ENCODE measurements around the gene ESRP2. TPM values are rescaled to one million over a fixed set of nuclear protein-coding genes. Genes with fewer than 3 reads are reported as not detected.
A peak's percentile ranks its signal among the peaks of the same experiment; 100 is the strongest.

Gene ESRP2
- total and polyA plus RNA-seq, 9 of the 15 experiments (the other 6 are each of a cell fraction or from before 2014, with no cell fraction given) = 0.05 to 0.15 (median 0.07) TPM; not detected in 6

DNA sequence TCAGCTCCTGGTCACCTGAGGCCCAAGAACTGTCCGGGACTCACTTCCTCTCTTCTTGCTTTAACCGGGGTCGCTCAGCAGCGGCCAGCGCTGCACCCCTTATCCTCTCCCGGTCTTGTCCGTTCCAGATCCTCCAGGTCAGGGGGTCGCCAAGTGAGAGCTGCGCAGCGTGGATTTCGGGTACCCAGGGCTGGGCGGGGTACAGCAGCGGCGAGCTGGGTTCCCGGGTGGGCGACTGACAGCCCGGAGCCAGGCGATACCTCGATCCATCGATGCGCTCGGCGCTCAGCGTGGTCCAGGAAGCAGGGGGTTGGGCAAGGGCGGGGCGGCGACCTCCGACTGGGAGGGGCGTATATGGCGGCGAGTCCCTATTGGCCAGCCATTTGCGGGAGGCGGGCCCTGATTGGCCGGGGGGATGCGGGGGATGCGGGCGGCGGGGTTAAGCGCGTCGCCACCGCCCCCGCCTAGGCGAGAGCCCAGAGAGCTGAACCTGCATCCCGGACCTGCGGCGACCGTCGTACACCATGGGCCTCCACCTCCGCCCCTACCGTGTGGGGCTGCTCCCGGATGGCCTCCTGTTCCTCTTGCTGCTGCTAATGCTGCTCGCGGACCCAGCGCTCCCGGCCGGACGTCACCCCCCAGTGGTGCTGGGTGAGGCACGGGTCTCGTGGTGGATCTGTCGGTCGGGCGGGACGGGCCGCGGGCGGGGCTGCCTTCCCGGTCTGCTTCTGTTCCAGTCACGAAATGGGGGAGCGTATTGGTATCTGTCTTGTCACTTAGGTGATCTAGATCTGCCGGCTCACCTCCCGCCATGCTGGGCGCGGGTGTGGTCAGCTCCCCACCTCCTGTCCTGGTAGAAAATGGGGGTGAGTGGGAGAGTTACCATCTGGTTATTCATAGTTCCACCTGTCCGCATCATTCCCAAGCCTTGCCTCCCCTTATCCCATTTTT is 9.3 kb upstream of the ESRP2 start, which contains the start of gene PLA2G15 (continued):
- TF ChIP-seq SLC30A9 (CRISPR knock-in tag; IDR thresholded peaks at IDR 0.05) (no peak), HOXB6 (CRISPR knock-in tag; IDR thresholded peaks at IDR 0.05; ENCODE audit: borderline replicate concordance) (no peak), ZNF507 (tag; conservative IDR thresholded peaks at IDR 0.05) (no peak), ESRRB (CRISPR knock-in tag; IDR thresholded peaks at IDR 0.05; ENCODE audit: borderline replicate concordance) (no peak), ZNF174 (CRISPR knock-in tag; IDR thresholded peaks at IDR 0.05) (no peak), OTX1 (CRISPR knock-in tag; IDR thresholded peaks at IDR 0.05) (no peak), XRCC4 (IDR thresholded peaks at IDR 0.05; ENCODE audit: extremely low read depth, insufficient read depth, insufficient read length) (no peak), TAF9B (IDR thresholded peaks at IDR 0.05; ENCODE audit: partially characterized antibody) (no peak), RFX1 (IDR thresholded peaks at IDR 0.05) (no peak), TCF3 (CRISPR knock-in tag; IDR thresholded peaks at IDR 0.05) (no peak), EHMT2 (IDR thresholded peaks at IDR 0.05) (no peak), NR2C2 (CRISPR knock-in tag; IDR thresholded peaks at IDR 0.05) (peak; percentile 68; the same call in 1 of the 2 replicates), NR2C2 (tag; IDR thresholded peaks at IDR 0.05) (peak; percentile 89), NFE2 (IDR thresholded peaks at IDR 0.05; ENCODE audit: low read depth) (no peak)
- TF ChIP-seq, protein P1, sequence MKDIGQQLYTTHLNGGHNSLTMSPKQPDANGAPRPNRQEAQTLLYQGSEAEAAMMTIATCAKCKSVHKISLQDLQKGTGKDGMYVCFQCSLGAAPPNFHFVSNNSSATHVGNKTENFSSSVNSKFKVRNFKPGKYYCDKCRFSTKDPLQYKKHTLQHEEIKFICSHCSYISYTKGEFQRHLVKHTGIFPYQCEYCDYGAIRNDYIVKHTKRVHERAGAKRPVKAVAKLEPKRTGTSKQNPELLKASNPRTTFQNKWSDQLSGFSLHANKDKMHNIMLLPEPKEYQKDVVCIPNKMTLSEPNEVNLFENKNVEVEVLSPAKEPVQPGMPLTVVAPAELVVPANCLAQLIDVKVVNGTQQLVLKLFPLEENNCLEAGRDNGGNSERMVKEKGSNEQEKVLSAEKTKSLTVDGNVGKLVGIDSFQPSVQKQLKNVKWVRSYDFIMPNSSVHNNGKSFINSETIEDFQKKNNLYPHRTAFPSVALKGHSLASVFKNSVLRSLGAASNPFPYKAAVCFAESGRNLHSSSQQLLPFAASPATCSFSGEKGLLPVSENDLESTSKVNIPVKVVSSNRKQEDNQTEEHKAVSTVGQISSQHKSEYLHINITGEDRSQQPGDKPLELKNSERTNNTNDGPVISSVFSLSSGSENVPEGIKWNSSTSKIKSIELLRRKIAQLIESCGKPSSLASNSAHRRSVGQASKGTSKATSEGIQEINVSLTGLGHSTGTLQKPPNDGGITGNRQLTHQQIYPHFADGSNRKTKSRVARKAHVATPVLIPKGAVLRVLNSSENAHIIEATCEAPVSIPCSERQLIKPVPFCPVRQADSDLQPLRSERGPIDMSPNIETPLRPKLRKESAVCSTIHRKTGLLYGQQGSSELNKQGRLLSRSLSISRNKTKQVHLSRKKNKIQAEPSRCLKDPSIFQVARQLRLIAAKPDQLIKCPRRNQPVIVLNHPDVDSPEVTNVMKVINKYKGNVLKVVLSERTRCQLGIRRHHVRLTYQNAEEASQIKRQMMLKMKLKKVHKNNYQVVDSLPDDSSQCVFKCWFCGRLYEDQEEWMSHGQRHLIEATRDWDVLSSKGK (CRISPR knock-in tag; IDR thresholded peaks at IDR 0.05) = no peak
- TF ChIP-seq, protein P2, sequence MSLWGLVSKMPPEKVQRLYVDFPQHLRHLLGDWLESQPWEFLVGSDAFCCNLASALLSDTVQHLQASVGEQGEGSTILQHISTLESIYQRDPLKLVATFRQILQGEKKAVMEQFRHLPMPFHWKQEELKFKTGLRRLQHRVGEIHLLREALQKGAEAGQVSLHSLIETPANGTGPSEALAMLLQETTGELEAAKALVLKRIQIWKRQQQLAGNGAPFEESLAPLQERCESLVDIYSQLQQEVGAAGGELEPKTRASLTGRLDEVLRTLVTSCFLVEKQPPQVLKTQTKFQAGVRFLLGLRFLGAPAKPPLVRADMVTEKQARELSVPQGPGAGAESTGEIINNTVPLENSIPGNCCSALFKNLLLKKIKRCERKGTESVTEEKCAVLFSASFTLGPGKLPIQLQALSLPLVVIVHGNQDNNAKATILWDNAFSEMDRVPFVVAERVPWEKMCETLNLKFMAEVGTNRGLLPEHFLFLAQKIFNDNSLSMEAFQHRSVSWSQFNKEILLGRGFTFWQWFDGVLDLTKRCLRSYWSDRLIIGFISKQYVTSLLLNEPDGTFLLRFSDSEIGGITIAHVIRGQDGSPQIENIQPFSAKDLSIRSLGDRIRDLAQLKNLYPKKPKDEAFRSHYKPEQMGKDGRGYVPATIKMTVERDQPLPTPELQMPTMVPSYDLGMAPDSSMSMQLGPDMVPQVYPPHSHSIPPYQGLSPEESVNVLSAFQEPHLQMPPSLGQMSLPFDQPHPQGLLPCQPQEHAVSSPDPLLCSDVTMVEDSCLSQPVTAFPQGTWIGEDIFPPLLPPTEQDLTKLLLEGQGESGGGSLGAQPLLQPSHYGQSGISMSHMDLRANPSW (CRISPR knock-in tag; IDR thresholded peaks at IDR 0.05) = no peak
- TF ChIP-seq, protein P3, sequence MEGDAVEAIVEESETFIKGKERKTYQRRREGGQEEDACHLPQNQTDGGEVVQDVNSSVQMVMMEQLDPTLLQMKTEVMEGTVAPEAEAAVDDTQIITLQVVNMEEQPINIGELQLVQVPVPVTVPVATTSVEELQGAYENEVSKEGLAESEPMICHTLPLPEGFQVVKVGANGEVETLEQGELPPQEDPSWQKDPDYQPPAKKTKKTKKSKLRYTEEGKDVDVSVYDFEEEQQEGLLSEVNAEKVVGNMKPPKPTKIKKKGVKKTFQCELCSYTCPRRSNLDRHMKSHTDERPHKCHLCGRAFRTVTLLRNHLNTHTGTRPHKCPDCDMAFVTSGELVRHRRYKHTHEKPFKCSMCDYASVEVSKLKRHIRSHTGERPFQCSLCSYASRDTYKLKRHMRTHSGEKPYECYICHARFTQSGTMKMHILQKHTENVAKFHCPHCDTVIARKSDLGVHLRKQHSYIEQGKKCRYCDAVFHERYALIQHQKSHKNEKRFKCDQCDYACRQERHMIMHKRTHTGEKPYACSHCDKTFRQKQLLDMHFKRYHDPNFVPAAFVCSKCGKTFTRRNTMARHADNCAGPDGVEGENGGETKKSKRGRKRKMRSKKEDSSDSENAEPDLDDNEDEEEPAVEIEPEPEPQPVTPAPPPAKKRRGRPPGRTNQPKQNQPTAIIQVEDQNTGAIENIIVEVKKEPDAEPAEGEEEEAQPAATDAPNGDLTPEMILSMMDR (IDR thresholded peaks at IDR 0.05 in 2 of 3, conservative IDR thresholded peaks at IDR 0.05 in 1 of 3; ENCODE audit: insufficient read depth in 2 of 3, low read depth in 1 of 3, low read length in 3 of 3) = peak in 1 of 3 experiments; percentile 2; a peak in 1 of 6 replicates

Measured in K562 (cell line).